IMR-90 (cell line): ENCODE data around the gene SYCE3. TPM values are rescaled to one million over a fixed set of nuclear protein-coding genes. Genes with fewer than 3 reads are reported as not detected.

Source experiments
- ATAC-seq: fragments of 200-7000 bp; cut with Tn5 transposase; 2 replicates; pipeline ENCODE4 v1.9.1; 2020; ENCODE audit warnings: low read depth, mild to moderate bottlenecking, moderate library complexity
- BruUV-seq: library from RNA; stranded (reverse); fragments of 400-500 nt; replicated peaks from 2 replicates; lab custom pipeline; 2021; lab: Mats Ljungman, UMichigan
- CTCF ChIA-PET: fragments of 300-600 bp; formaldehyde crosslinking; extraction: SDS; loops from one replicate; lab custom pipeline; 2021; ENCODE audit warnings: antibody characterized with exemption; lab: Yijun Ruan, JAX
- POLR2A ChIA-PET: fragments of 300-600 bp; sonication (Branson Sonifier 250); formaldehyde crosslinking; loops from one replicate; lab custom pipeline; 2022; ENCODE audit warnings: antibody characterized with exemption; ENCODE audit not compliant: unreplicated experiment; lab: Charles Lee
- DNase-seq: peaks from one replicate; pipeline ENCODE4 v3.0.0; 2013
- H2AFZ ChIP-seq: replicated peaks from 2 replicates; pipeline ENCODE3; 2013; ENCODE audit warnings: low read length, mild to moderate bottlenecking; ENCODE audit not compliant: poor library complexity
- H2AK5ac ChIP-seq: 2 replicates; pipeline ENCODE4 v1.6.1; 2013; ENCODE audit warnings: low read depth, low read length, inconsistent platforms
- H2AK9ac ChIP-seq: replicated peaks from 2 replicates; pipeline ENCODE3; 2013; ENCODE audit warnings: mild to moderate bottlenecking, low read depth, low read length, moderate library complexity; ENCODE audit not compliant: poor library complexity
- H2BK120ac ChIP-seq: 2 replicates; pipeline ENCODE4 v1.6.1; 2013; ENCODE audit warnings: low read depth, low read length, inconsistent platforms
- H2BK15ac ChIP-seq: 3 replicates; pipeline ENCODE4 v1.6.1; 2013; ENCODE audit warnings: low read depth, low read length, inconsistent platforms
- H2BK20ac ChIP-seq: 2 replicates; pipeline ENCODE4 v1.6.1; 2013; ENCODE audit warnings: low read depth, mild to moderate bottlenecking, inconsistent platforms, low read length, moderate library complexity
- H2BK5ac ChIP-seq: 2 replicates; pipeline ENCODE4 v1.6.1; 2013; ENCODE audit warnings: mild to moderate bottlenecking, low read depth, low read length, inconsistent platforms; ENCODE audit not compliant: poor library complexity, severe bottlenecking
- H3K14ac ChIP-seq: replicated peaks from 2 replicates; pipeline ENCODE4 v1.6.1; 2013; ENCODE audit warnings: low read depth, low read length, inconsistent platforms
- H3K18ac ChIP-seq: 2 replicates; pipeline ENCODE4 v1.6.1; 2013; ENCODE audit warnings: low read depth, low read length, control low read depth
- H3K23ac ChIP-seq: 2 replicates; pipeline ENCODE4 v1.6.1; 2013; ENCODE audit warnings: low read depth, low read length, inconsistent platforms
- H3K27ac ChIP-seq: 2 replicates; pipeline ENCODE4 v1.5.1; 2013; ENCODE audit warnings: mild to moderate bottlenecking, control low read depth, low read length; ENCODE audit not compliant: insufficient read depth
- H3K27me3 ChIP-seq: 2 replicates; pipeline ENCODE4 v1.6.1; 2013; ENCODE audit warnings: low read length; ENCODE audit not compliant: control insufficient read depth, insufficient read depth
- H3K36me3 ChIP-seq: 2 replicates; pipeline ENCODE4 v1.6.1; 2013; ENCODE audit warnings: low read length, mixed read lengths; ENCODE audit not compliant: control insufficient read depth, insufficient read depth
- H3K4ac ChIP-seq: 2 replicates; pipeline ENCODE4 v1.6.1; 2013; ENCODE audit warnings: low read depth, low read length, inconsistent platforms
- H3K4me1 ChIP-seq: 2 replicates; pipeline ENCODE4 v1.6.1; 2013; ENCODE audit warnings: low read length, mixed read lengths; ENCODE audit not compliant: control insufficient read depth, insufficient read depth
- H3K4me2 ChIP-seq: 2 replicates; pipeline ENCODE4 v1.6.1; 2013; ENCODE audit warnings: low read depth, mild to moderate bottlenecking, control low read depth, low read length, moderate library complexity
- H3K4me3 ChIP-seq: 2 replicates; pipeline ENCODE4 v1.5.1; 2013; ENCODE audit warnings: low read depth, mild to moderate bottlenecking, control low read depth, low read length, moderate library complexity; ENCODE audit not compliant: insufficient read depth
- H3K56ac ChIP-seq: 2 replicates; pipeline ENCODE4 v1.6.1; 2013; ENCODE audit warnings: low read length, inconsistent platforms; ENCODE audit not compliant: insufficient read depth; ENCODE audit errors: extremely low read depth
- H3K79me1 ChIP-seq, 2 experiments: 2 replicates each; pipeline ENCODE4 v1.6.1; 2013; ENCODE audit warnings: low read length in 2 of 2, inconsistent platforms in 1 of 2, low read depth in 1 of 2
- H3K9ac ChIP-seq: 2 replicates; pipeline ENCODE4 v1.6.1; 2013; ENCODE audit warnings: low read depth, low read length, control low read depth
- H3K9me1 ChIP-seq: 2 replicates; pipeline ENCODE4 v1.6.1; 2013; ENCODE audit warnings: low read length, inconsistent platforms; ENCODE audit not compliant: insufficient read depth
- H3K9me3 ChIP-seq: 2 replicates; pipeline ENCODE4 v1.6.1; 2013; ENCODE audit warnings: low read length; ENCODE audit not compliant: control insufficient read depth, insufficient read depth
- H4K20me1 ChIP-seq: 2 replicates; pipeline ENCODE4 v1.6.1; 2013; ENCODE audit warnings: low read length, inconsistent platforms; ENCODE audit not compliant: insufficient read depth
- H4K5ac ChIP-seq: 2 replicates; pipeline ENCODE4 v1.6.1; 2013; ENCODE audit warnings: mild to moderate bottlenecking, low read depth, low read length, control low read depth
- H4K8ac ChIP-seq, 2 experiments: 2 replicates each; pipeline ENCODE4 v1.6.1; 2013; ENCODE audit warnings: low read depth in 2 of 2, low read length in 2 of 2, control low read depth in 1 of 2, inconsistent platforms in 1 of 2
- H4K91ac ChIP-seq: 2 replicates; pipeline ENCODE4 v1.6.1; 2013; ENCODE audit warnings: low read depth, low read length, inconsistent platforms; ENCODE audit not compliant: insufficient read depth
- BHLHE40 ChIP-seq: fragments of 150-350 bp; IDR thresholded peaks from 2 replicates; pipeline ENCODE4 v1.6.1; 2016; ENCODE audit warnings: mild to moderate bottlenecking, low read depth, low read length
- CEBPB ChIP-seq: IDR thresholded peaks from 2 replicates; pipeline ENCODE4 v1.6.1; 2012; ENCODE audit warnings: low read depth, low read length, improper control_type of control experiment
- CHD1 ChIP-seq: IDR thresholded peaks from 2 replicates; pipeline ENCODE4 v1.6.1; 2012; ENCODE audit warnings: low read depth, low read length, improper control_type of control experiment
- CTCF ChIP-seq: conservative IDR thresholded peaks from 2 replicates; pipeline ENCODE4 v1.5.1; 2012; ENCODE audit warnings: mild to moderate bottlenecking, low read depth, low read length, improper control_type of control experiment
- FOS ChIP-seq: fragments of 150-350 bp; IDR thresholded peaks from 2 replicates; pipeline ENCODE4 v1.6.1; 2016; ENCODE audit warnings: low read depth, low read length
- MAZ ChIP-seq: IDR thresholded peaks from 2 replicates; pipeline ENCODE4 v1.6.1; 2012; ENCODE audit warnings: low read depth, mild to moderate bottlenecking, low read length, improper control_type of control experiment, moderate library complexity, borderline replicate concordance
- NFE2L2 ChIP-seq: fragments of 150-350 bp; IDR thresholded peaks from 2 replicates; pipeline ENCODE4 v1.6.1; 2016; ENCODE audit warnings: low read depth, mild to moderate bottlenecking, low read length
- POLR2A ChIP-seq: IDR thresholded peaks from 2 replicates; pipeline ENCODE4 v1.6.1; 2012; ENCODE audit warnings: mild to moderate bottlenecking, low read depth, low read length
- RCOR1 ChIP-seq: IDR thresholded peaks from 2 replicates; pipeline ENCODE4 v1.6.1; 2012; ENCODE audit warnings: mild to moderate bottlenecking, low read length, improper control_type of control experiment; ENCODE audit not compliant: insufficient replicate concordance
- RFX5 ChIP-seq: IDR thresholded peaks from 2 replicates; pipeline ENCODE4 v1.8.0; 2012; ENCODE audit warnings: low read depth, mild to moderate bottlenecking, low read length, moderate library complexity
- USF2 ChIP-seq: fragments of 150-350 bp; IDR thresholded peaks from 2 replicates; pipeline ENCODE4 v1.6.1; 2017; ENCODE audit warnings: mild to moderate bottlenecking, antibody characterized with exemption, low read length, low read depth
- WGBS, 2 experiments: methylation state at CpG; one replicate each; pipeline versions ENCODE4 v1.1.5 to v1.1.7; 2013; ENCODE audit warnings: missing lambda C conversion rate in 2 of 2; ENCODE audit not compliant: insufficient read length in 1 of 2; ENCODE audit errors: extremely low coverage in 2 of 2; 5-methylcytosine and 5-hydroxymethylcytosine counted together
- dilution Hi-C: fragments of 300-500 bp; cut with HindIII; formaldehyde crosslinking; loops from one replicate; pipeline ENCODE4 v1.14.3; 2018; ENCODE audit warnings: low sequenced_read_pairs; ENCODE audit not compliant: unreplicated experiment
- in situ Hi-C: fragments of 300-500 bp; cut with MboI; formaldehyde crosslinking; loops from 3 replicates; pipeline ENCODE4 v1.14.3; 2019; ENCODE audit warnings: low sequenced_read_pairs, inconsistent platforms, mixed read lengths
- intact Hi-C: fragments of 100-400 bp; cut with micrococcal nuclease; formaldehyde crosslinking; loops from 2 replicates; pipeline ENCODE4 v1.10.0; 2022
- polyA plus RNA-seq, 3 experiments: library from polyadenylated mRNA; depleted of rRNA; stranded (reverse); fragments of >200 nt; gene quantifications; 2 replicates each; pipeline ENCODE4 v1.2.3, GENCODE V29; 2012; ENCODE audit warnings: low replicate concordance in 1 of 3
- total RNA-seq: library from RNA; depleted of rRNA; stranded (reverse); fragments of >200 nt; gene quantifications from 2 replicates; pipeline ENCODE4 v1.2.3, GENCODE V29; 2012
- TF ChIP-seq, protein P1 (sequence below): fragments of 150-350 bp; IDR thresholded peaks from 2 replicates; pipeline ENCODE4 v1.6.1; 2016; ENCODE audit warnings: low read depth, mild to moderate bottlenecking, low read length, moderate library complexity, borderline replicate concordance

The SYCE3 gene
- total and polyA plus RNA-seq, 2 of the 4 experiments (the other 2 are of a cell fraction), result not detected

- Histone ChIP-seq H2AK9ac (peak overlapping the region; percentile 98), H3K36me3 (peaks cover 30% of the 10 kb centered on the region), H4K8ac (peak overlapping the region; percentile 37 to 86; a peak in 2 of 4 replicates), H2BK15ac (no peak overlapping the region), H3K9me1 (peaks cover 12% of the 10 kb centered on the region), H2BK5ac (no peak overlapping the region), H4K20me1 (peaks cover 19% of the 10 kb centered on the region), H3K56ac (no peak overlapping the region), H2BK120ac (no peak overlapping the region), H3K23ac (peak overlapping the region; percentile 2; the same call in 1 of the 2 replicates), H2BK20ac (no peak overlapping the region), H2AK5ac (0 out of 2 replicates have a peak overlapping the region, but pooled peaks have one; percentile 52), H3K4me3 (peak overlapping the region; percentile 84), H3K4me1 (peaks cover 13% of the 10 kb centered on the region), H3K79me1 (peaks cover 11 to 40% of the 10 kb centered on the region in 2 experiments), H3K4me2 (peak overlapping the region; percentile 88), H2AFZ (no peak overlapping the region), H3K27ac (no peak overlapping the region; the same call in 1 of the 2 replicates), H3K9me3 (no peaks in the 10 kb centered on the region), H3K9ac (peak overlapping the region; percentile 77), H3K4ac (peak overlapping the region; percentile 40; the same call in 1 of the 2 replicates), H4K5ac (no peak overlapping the region), H4K91ac (no peak overlapping the region), H3K14ac (no peak overlapping the region; the same call in 1 of the 2 replicates), H3K27me3 (no peaks in the 10 kb centered on the region), H3K18ac (no peak overlapping the region)
- dilution Hi-C loops, result no loop called here
- no peak for TF ChIP-seq RFX5
- no peak for TF ChIP-seq RCOR1
- TF ChIP-seq FOS, result no peak
- TF ChIP-seq CTCF, result no peak
- TF ChIP-seq MAZ, result no peak
- no peak for TF ChIP-seq CEBPB
- no peak for TF ChIP-seq POLR2A
- no peak for TF ChIP-seq CHD1
- TF ChIP-seq, protein P1, sequence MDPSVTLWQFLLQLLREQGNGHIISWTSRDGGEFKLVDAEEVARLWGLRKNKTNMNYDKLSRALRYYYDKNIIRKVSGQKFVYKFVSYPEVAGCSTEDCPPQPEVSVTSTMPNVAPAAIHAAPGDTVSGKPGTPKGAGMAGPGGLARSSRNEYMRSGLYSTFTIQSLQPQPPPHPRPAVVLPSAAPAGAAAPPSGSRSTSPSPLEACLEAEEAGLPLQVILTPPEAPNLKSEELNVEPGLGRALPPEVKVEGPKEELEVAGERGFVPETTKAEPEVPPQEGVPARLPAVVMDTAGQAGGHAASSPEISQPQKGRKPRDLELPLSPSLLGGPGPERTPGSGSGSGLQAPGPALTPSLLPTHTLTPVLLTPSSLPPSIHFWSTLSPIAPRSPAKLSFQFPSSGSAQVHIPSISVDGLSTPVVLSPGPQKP, result no peak
- no peak for TF ChIP-seq NFE2L2
- no peak for TF ChIP-seq USF2
- no peak for TF ChIP-seq BHLHE40
- DNase-seq (no peak), ATAC-seq (no peak)
- intact Hi-C loops, result no loop called here
- ChIA-PET CTCF (interaction anchor here (0.5 kb wide), 1 partner anchor 95 kb away, joined by 3 read pairs; no protein-coding TSS in a partner anchor), POLR2A (interaction anchor here (0.6 kb wide), 1 partner anchor 10 kb away, joined by 3 read pairs; no protein-coding TSS in a partner anchor)
- in situ Hi-C loops, result no loop called here
- 89% methylated on average over 20 of the region's 25 CpGs; no CpG with 5 or more reads in 1 of the 2 experiments for WGBS, 2 experiments
- BruUV-seq, result no TSS peak
These were observed 38.7 kb downstream of the SYCE3 start for GRCh38 chr22:50523806-50524675.
